ENCODE measurements around the gene HTRA2. TPM values are rescaled to one million over a fixed set of nuclear protein-coding genes. Genes with fewer than 3 reads are reported as not detected.
A peak's percentile ranks its signal among the peaks of the same experiment; 100 is the strongest.
"Not testable (repeated sequence)": the region's sequence is repeated elsewhere in the genome, so short reads cannot be mapped to it uniquely, and the experiment has no call there.

The HTRA2 gene
- total RNA-seq, 1 donor from 2014 or later, result 11.7 TPM

DNA sequence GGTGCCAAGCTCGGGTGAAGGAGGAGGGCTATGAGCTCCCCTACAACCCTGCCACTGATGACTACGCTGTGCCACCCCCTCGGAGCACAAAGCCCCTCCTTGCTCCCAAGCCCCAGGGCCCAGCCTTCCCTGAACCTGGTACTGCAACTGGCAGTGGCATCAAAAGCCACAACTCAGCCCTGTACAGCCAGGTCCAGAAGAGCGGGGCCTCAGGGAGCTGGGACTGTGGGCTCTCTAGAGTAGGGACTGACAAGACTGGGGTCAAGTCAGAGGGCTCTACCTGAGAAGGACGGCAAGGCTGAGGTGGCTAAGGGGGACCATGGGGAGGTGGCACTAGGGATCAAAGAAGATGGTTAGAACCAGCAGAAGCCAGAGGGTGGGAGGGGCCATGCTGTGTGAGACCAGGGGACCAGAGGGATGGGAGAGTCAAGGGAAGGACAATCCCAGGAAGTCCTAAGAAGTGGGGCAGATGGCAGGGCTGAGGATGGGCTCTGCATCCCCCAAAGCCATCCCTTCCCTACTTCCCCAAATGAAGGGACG is 27.2 kb downstream of the HTRA2 start:
- ATAC-seq, result no peak
- no peak for DNase-seq (ENCODE audit: low spot score)

DNA sequence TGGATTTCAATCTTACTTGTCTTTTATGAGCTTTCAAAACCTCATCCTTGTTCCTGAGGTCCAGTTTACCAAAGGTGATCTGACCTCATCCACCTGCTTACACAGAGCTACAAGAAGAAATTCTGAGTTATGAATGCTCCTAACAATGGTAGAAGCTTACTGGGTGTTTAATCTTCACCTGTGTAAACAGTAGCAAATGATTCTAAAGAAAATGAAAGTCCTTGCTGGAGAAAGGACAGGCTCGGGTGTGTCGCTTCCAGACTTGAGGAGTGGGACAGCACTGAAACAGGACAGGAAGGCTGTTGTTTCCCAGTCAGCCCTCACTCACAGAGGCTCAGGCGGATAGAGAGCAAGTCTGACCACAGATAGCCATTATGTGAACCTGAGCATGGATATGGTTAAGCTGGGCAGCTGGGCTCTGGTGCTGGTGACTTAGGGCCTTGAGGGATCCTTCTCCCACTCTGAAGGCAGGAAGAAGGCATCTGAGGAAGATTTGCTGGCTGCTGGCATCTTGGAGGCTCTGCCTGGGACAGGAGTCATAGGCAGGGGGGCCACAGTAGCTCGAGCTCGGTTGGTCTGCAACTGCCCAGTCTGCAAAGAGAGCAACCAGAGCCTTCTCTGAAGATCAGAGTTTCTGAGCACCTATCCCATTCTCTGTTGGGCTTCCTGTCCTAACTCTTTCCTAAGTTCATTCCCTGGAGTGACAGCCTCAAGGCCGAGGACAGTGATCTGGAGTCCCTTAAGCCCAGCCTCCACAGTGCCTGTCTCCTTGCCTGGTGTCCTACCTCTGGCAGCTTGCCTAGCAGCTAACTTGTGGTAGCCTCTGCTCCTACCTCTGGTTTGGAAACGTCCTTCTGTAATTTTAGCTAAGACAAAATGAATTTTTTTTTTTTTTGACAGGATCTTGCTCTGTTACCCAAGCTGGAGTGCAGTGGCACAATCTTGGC is 28.8 kb downstream of the HTRA2 start:
- DNase-seq (ENCODE audit: low spot score), result no peak
- no peak for ATAC-seq

DNA sequence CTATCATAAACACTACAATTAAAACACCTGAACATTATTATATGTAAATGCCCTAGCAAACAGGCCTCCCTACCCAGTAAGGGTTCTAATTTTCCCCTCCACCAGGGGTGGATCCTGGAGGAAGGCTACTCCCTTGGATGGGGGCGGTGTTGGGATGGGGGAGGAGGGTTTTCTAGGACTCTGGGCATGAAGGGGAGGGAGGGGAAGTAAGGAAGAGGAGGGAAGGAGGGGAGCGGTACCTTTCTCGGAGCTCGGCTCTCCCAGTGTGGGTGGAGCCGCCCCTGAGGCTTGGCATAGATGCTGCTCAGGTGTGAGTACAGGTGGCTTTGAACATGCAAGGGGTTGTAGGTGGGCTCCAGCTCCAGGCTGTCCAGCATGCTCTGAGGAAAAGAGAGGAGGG is 30.2 kb downstream of the HTRA2 start:
- DNase-seq (ENCODE audit: low spot score) (no peak), ATAC-seq (no peak)

DNA sequence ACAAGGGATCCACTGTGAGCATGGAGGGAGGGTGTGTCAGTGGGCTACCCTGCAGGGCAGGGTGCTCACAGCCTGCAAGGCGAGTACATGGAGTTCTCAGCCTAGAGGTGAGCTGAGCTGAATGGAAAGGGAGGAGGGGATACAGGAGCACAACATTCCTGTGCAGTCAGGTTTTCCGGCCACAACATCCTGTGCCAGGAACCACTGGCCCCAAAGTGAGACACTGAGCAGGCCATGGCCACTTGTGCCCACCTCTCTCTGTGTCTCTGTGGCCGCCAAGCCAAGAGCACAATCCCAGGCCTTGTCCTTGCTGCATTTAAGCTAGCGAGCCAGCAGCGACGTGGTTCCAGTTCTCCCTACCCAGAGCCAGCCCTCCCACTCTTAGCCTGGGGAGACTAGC is 30.9 kb downstream of the HTRA2 start:
- ATAC-seq, result no peak
- no peak for DNase-seq (ENCODE audit: low spot score)

DNA sequence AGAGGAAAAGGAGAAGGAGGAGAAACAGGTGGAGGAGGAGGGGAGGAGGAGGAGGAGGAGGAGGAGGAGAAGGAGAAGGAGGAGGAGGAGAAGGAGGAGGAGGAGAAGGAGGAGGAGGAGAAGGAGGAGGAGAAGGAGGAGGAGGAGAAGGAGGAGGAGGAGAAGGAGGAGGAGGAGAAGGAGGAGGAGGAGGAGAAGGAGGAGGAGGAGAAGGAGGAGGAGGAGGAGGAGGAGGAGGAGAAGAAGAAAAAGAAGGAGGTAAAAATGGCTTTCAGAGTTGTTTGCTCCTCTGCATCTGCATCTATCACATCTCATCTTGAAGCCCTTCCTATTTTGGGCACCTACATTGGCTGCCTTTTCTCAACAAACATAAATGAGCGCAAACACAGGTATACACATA is 31.3 kb downstream of the HTRA2 start:
- not testable (repeated sequence) for ATAC-seq; DNase-seq (ENCODE audit: low spot score)

DNA sequence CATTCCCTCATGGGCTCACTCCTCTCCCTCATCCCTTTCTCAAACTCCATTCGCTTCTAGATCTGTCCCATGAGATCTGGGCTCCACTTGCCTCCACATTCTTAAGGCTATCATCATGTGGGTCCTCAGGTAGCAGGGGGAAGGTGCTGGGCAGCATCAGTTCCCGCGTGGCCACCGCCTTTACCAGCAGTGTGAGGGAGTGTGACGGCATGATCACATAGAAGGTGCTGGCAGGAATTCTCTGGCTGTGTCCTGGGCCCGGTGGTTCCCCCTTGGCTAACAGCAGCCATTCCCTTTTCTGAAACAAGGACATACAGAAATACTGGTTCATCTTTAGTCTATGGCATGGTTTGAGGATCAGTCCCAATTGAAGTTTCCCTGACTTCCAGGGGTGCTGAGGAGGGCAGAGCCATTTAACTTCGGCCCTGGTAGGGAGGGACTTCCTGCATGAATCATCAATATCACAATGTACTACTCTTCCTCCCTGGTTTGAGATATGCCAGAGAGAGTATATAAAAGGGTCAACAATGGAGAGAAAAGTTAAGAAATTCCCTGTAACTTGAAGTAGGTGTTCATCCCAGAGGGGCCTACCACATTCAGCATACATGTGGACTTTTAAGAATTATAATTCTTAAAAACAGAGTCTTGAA is 32.5 kb downstream of the HTRA2 start:
- ATAC-seq (no peak), DNase-seq (ENCODE audit: low spot score) (no peak)

DNA sequence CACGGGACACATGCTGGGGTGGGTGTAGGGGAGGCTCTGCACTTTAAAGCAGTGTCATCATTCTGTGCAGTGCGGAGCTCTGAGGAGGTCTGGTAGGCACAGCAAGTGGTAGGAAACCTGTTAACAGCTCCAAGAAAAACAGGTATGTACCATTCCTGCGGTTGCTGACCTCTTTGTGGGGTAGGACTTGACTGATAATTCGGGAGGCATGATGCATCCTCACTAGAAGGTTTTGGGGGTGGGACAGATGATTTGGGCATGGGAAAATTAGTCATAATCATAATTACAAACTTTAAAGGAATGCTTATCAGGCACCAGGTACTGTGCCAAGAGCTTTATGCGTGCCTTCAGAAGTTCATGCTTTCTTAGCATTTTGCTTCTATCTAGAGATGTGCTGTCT is 34.5 kb downstream of the HTRA2 start:
- DNase-seq (ENCODE audit: low spot score) (no peak), ATAC-seq (no peak)

DNA sequence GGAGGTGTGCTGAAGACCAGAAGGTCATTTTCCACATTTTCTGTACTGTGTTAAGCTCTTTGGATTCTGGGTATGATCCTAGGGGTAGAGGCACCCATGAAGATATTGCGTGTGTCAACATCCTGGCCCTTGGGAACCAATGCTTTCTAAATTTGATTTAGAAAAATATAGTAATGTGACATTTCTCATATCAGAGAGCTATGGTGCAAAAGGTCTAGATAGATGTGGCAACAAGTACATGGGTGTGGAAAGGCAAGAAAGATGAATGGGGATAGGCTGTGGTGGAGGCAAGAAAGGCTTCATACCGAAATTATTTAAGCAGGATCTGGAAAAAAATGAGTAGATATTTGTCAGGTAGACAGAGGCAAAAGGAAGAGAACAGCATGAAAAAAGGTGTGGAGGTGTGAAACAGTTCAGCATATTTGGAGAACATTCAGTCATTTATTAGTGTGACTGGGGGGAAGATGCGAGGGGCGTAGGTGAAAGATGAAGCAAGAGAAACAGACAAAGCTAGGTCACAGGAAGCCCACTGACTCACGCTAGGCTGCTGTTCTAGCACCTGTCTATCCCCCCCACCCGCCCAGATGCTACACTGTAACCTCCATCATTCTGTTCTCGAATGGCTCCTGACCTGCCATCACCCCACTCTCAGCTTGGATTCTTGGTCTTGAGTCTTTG is 36.5 kb downstream of the HTRA2 start:
- DNase-seq (ENCODE audit: low spot score), result no peak
- no peak for ATAC-seq

DNA sequence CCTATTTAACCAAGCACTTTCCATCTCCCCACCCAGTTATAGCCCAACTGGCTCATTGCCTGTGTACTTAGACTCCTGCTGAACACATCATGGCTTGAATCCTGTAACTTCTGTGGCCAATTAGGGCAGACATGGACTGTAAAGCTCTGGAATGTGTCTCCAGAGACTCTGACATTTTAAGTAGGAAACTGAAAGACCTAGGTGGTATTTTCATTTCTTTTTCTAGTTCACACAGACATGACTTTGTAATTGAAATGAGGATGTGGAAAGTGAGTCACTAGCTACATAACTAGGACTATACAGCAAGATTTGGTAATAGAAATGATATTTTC is 37.0 kb downstream of the HTRA2 start:
- DNase-seq (ENCODE audit: low spot score) (no peak), ATAC-seq (no peak)

DNA sequence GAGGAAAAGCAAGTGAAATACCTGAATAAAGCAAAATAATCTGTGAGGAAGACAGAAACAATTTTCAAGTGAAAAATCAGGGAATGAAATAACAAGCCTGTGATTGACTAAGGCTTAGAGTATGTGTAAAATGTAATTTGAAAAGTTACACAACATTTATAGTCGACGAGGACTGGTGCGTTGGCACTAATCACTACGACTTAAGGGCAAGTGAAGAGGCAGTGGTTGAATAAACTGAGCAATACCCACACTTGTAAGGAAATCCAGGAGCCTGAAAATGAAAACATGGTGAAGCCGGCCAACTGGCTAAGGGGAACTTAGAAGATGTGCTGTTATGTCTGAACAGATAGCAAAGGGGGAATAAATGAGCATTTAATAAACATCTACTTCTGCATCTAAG is 38.1 kb downstream of the HTRA2 start:
- ATAC-seq, result no peak
- DNase-seq (ENCODE audit: low spot score), result no peak

DNA sequence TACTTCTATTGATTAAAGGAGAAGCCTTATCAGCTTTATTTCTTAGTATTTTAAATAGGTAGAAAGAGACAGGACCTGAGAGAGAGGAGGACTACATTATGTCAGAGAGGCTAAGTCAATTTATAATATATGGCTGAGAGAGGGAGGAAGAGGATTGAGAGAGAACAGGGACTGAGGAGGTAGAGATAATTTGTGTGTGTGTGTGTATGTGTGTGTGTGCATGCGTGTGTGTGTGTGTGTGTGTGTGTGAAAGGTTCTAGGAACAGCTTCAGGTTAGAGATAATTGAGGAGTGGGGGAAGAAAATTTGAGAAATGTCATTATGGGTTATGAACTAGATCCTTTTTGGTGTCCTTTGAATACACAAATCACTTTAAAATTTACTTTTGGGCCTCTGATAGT is 40.0 kb downstream of the HTRA2 start:
- DNase-seq (ENCODE audit: low spot score) (no peak), ATAC-seq (no peak)

DNA sequence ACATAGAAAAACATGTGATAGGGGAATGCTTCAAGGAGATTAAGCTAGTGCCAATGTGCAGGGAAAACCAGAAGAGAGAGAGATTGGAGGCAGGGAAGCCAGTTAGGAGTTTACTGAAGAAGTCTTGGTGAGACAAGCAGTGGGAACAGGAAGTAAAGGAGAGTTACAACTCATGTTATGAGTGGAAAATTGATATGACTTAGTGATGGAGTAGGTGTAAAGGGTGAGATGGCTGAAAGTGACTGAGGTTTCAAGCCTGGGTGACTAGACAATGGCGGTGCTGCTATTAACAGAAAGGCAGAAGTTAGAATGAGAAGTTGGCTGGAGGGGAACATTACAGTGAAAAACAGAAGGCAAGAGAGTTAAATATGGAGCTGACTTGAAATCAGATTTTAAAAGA is 41.3 kb downstream of the HTRA2 start:
- ATAC-seq, result no peak
- no peak for DNase-seq (ENCODE audit: low spot score)

DNA sequence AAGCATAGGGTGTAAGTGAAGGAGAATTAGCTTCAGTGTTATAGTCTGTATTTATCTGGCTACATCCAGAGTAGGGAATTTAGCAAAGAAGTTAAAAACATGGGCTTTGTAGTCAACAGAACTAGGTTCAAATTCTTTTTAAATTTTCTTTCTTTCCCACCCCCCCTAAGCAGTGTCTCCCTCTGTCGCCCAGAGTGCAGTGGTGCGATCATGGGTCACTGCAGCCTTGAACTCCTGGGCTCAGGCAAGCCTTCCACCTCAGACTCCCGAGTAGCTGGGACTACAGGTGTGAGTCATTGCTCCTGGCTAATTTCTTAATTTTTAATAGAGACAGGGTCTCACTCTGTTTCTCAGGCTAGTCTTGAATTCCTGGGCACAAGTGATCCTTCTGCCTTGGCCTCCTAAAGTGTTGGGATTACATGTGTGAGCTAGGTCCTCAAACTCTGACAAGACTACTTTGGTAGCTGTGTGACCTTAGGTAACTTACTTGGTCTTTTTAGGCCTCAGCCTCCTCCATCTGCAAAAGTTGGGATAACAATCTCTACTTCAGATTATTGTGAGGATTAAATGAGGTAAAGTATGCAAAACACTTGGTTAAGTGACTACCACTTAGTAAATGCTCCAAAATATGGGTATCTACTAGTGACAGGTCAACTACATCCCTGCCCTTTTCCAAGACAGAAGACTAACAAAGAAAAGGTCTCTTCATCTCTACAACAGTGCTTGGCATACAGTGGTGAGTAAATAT is 42.6 kb downstream of the HTRA2 start:
- ATAC-seq (no peak), DNase-seq (ENCODE audit: low spot score) (no peak)

DNA sequence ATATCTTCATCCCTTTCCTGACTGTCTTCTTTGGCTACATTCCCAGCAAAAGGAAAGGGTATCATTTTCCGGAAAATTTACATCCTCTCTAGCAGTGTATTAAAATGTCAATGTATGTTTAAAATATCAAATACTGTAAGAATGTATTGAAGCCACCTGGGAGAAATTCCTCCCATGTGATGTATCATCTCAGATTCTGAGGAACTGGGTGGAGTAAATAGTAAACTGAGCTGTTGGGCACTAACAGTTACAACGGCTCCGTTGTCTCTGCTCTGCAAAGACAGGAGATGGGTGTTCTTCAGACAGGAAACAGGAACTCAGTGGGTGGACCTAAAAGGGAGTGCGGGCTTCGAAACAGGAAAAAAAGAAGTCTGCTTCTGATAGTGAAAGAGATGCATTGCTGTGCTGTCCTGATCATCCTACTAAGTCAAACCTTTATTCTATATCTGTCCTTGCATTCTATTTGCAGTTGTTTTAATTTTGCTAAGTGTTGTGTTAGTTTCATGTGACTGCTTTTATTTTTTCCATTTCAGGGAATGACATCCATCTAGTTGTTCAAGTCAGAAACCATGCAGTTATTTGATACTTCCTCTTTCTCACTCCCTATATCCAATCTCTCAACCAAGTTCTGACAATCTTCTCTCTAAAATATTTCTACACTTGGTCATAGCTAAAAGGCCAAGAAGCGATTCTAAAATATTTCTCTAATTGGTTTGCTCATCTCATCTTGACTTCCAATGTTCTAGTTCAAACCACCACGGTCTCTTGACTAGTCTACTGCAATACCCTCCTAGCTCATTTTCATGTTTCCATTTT is 44.2 kb downstream of the HTRA2 start:
- DNase-seq (ENCODE audit: low spot score) (no peak), ATAC-seq (peak; percentile 65)

DNA sequence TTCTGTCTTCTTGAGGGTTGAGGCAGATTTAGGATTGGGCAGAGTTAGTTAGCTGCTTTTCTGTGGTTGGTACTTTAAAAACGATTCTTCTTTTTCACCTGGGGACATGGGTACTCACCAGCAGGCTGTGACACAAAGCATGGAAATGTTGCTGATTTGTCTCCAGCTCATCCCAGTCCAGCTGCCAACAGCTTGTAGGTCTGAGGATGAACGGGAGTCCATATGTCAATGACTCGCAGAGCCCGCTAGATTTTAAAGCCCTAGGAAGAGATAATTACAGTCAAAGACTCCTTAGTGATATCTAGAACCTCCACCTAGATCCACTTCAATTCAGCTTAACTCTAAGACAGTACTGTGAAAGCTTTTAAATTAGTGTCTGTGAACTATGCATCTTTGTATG is 45.6 kb downstream of the HTRA2 start:
- no peak for ATAC-seq
- DNase-seq (ENCODE audit: low spot score), result no peak

DNA sequence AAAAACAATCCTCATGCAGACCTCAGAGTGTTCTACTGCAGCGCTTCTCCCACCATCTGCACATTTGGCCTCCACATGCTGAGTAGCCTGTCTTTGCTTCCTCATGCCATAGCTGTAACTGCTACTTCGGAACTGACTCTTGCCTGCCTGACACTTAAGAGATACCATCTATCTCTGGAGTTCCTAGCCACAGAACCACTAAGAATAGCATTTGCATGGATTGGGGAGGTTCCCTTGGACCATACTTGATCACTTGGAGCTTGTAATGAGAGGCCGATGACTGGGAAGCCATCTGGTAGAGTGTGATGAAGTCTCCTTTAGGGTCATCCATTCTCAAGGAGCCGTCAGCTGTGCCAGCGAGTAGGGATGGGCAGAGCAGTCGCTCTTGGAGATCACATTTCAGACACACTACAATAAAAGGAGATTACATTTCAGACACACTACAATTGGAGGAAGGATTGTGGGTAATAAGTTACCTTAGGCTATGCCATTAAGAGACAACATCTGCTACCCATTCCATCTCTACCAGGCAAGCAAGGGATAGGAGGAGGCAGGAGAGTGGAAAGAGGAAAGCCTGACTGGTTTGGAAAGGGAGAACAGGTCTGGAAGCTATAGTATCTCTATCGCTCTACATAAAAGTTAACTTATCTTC is 46.6 kb downstream of the HTRA2 start:
- ATAC-seq (no peak), DNase-seq (ENCODE audit: low spot score) (no peak)

DNA sequence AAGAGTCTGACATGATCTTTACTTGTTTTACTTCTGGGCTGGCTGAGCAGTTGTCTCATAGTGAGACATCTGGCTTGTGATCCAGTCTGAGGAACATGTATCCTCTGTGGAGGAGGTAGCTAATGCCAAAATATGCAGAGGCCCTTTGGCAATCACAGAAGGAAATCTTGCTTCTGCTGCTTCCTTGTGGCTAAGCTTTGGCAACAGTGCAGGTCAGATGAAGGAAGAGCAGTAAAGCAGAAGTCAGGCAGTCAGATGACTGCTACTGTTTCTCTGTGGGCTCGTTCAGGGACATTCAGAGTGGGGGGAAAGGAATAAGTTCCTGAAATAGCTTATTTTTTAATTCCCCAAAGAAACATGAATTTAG is 47.1 kb downstream of the HTRA2 start:
- peak; percentile 34 for ATAC-seq
- no peak for DNase-seq (ENCODE audit: low spot score)

DNA sequence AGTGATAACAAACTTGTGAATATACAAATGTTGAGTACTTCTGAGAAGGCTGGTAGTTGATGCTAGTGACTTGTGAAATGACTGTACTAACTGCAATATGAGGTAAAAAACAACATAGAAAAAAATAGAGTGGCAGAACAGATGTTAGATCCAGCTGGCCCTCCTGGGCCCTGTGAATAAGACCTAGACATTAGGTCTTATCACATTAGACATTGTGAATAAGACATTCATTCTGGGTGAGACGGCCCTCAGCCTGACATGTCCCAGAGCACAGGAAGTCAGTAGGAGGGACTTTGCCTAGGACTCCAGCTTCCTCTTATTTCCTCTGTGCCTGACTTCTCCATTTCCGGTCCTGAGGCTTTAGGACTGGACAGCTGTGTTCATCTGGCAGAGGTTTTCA is 47.7 kb downstream of the HTRA2 start:
- DNase-seq (ENCODE audit: low spot score), result no peak
- peak; percentile 55 for ATAC-seq

DNA sequence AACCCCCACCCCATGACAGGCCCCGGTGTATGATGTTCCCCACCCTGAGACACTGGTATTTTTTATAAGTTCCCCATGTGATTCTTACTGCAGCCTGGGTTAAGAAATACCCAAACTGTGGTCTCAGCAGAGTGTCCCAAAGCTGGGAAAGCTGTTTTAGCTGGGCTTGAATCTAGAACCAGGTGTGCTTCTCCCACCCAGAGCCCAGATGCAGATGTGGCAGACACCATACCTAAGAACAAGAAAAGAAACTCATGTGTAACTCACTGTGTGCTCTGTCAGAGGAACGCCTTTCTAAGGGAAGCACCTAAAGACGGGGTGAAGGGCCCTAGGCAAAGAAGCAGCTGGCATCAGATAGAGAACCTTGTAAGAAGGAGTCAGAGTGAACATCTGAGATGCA is 48.7 kb downstream of the HTRA2 start:
- DNase-seq (ENCODE audit: low spot score), result no peak
- ATAC-seq, result no peak

DNA sequence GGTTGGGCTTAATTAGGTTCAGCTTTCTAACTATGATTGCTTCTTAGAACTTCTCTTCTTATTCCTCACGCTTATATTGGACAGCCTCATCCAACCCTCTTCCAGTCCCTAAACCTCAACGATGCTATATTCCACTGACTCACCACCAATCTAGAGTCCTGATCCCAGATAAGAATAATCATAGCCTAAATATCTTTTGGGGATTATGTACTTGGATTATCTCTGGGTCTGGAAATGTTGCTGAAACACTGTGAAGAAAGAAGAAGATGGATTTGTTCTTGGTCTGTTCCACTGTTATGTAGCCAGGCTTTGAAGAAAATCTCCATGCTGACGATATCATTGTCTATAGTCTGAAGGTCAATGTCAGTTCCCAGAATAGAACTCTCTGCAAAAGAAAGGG is 51.7 kb downstream of the HTRA2 start:
- no peak for ATAC-seq
- DNase-seq (ENCODE audit: low spot score), result no peak

All from left lobe of liver (tissue), 2 donors.